GM08714 (cell line): ENCODE measurements around the gene INHBB.

Experiments
- H3K4me3 ChIP-seq: fragments of 200-500 bp; sonication (Bioruptor generic); 2 replicates; pipeline ENCODE4 v1.5.1; 2014; ENCODE audit warnings: mild to moderate bottlenecking, low read length, inconsistent platforms
- ZNF274 ChIP-seq: IDR thresholded peaks from 2 replicates; pipeline ENCODE4 v1.6.1; 2012; ENCODE audit warnings: mild to moderate bottlenecking, low read depth, low read length

Gene INHBB

DNA sequence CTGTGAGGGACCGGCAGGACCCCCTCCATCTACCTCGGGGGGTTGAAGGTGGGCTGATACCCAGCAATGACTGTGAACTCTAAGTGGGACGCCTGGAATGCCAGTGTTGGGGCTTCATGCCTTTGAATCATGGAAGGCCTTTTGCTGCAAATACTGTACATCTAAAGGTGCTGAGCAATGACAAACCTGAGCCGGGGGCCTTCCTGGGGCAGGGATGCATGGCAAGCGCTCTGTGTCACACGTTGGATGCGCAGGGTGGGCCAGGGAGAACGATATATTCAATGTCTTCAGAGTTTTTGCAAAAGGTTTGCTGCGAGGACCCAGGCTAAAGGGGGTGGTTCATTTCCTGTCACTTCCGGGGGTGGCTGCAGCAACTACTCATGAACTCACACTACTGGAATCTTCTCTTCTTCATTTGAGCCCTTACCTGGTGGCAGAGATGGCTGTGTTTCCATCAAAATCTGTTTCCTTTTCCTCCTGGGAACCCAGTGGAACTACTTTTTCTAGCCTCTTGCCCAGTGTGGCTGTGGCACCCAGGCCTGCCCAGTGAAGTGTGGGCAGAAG is 24.1 kb upstream of the INHBB start:
- TF ChIP-seq ZNF274 = no peak

DNA sequence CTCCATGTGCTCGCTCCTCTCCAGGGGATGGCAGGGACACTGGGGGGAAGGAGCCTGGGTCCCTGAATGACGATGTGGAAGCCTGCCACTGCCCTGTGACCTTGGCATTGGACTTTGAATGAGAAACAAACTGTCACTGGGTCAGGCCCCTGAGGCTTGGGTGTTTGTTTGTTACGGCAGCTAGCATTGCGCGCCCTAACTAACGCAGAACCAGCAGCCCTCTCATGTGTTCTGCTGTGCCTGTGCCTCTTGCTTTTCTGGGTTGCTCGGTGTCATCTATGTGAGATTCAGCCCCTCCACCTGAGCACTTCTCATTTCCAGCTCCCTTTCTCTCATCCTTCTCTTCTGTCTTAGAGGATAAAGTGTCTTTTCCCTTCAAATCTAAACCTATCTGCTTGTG is 23.6 kb upstream of the INHBB start:
- no peak overlapping the region for H3K4me3 ChIP-seq
- no peak for TF ChIP-seq ZNF274

More for the DNA sequence above, 24.1 kb upstream of the INHBB start:
- no peak overlapping the region for H3K4me3 ChIP-seq

DNA sequence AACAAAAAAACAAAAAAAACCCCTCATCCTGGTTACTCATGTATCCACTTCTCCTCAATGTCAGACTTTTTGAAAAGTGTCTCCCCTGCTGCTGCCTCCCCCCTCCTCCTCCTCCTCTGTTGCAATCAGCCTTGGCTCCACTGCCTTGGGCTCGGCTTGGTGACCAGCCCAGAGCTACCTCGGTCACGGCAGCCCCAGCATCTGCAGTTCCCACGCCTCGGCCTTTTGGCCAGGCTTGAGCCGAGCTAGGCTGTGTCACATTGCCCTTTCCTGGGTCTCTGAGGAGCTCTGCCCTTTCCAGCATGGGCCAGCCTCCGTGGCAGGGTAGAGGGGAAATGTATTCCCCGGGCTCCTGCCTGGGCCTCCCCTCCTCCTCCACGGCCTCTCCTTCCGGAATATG is 22.7 kb upstream of the INHBB start:
- TF ChIP-seq ZNF274 = no peak

DNA sequence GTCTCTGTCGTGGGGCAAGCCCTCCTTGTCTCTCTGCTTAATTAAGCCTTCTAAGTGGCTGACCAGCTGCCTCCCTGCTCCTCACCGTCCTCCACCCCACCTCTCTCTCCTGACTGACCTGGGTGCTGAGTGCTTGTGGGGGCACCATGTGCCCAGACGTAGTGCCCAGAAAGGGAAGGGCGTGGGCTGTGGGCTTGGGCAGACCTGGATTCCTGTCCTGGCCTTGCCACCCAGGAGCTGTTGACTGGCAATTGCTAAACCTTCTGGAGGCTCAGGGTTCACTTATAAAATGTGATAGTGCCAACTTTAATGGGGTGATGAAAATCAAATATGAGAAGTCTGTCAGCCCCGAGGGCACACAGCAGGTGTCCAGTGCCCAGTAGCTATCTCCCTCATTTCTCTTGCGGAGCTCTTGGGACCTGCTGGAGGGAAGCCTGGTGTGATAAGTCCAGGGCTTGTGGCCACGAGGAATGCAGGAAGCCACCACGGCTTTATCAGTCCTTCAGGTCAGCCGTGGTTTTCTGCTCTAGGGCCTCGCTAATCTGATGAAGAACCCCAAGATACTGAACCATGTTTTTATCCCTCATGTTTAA is 22.0 kb upstream of the INHBB start:
- no peak for TF ChIP-seq ZNF274
- H3K4me3 ChIP-seq = no peak overlapping the region

More for the DNA sequence above, 22.7 kb upstream of the INHBB start:
- no peak overlapping the region for H3K4me3 ChIP-seq

DNA sequence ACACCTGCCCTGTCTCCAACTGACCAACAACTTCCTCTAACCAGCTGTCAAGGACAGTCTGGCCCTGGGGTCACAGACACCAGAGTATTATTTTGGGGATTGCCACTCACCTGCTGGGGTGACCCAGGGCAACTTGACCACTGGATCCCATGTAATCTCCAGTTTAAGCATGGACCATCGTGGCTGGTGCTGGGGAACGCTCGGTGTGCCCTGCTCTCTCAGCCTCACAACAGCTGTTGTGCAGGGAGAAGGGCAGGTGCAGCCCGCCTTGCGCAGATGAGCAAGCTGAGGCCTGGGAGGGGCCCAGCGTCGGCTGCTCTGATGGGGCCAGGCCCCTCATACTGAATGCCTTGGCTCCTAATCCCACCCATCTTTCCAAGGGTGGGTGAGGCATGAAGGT is 21.0 kb upstream of the INHBB start:
- no peak overlapping the region for H3K4me3 ChIP-seq
- no peak for TF ChIP-seq ZNF274

DNA sequence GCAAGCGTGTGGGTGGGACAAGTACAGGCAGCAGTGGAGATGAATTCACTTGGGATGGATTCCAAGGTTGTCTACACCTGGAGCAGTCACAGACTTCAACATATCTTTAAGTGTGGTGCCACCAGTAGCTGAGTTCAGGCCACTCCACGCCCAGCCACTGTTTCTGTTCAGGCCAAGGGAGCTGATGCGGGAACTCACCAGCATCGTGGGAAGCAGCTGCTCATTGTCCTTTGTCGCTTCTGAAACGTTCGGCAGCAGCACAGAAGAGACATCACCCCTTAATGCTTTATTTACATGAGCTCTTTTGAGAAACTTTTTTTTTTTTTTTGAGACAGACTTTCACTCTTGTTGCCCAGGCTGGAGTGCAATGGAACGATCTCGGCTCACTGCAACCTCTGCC is 19.9 kb upstream of the INHBB start:
- no peak for TF ChIP-seq ZNF274
- H3K4me3 ChIP-seq = no peak overlapping the region

DNA sequence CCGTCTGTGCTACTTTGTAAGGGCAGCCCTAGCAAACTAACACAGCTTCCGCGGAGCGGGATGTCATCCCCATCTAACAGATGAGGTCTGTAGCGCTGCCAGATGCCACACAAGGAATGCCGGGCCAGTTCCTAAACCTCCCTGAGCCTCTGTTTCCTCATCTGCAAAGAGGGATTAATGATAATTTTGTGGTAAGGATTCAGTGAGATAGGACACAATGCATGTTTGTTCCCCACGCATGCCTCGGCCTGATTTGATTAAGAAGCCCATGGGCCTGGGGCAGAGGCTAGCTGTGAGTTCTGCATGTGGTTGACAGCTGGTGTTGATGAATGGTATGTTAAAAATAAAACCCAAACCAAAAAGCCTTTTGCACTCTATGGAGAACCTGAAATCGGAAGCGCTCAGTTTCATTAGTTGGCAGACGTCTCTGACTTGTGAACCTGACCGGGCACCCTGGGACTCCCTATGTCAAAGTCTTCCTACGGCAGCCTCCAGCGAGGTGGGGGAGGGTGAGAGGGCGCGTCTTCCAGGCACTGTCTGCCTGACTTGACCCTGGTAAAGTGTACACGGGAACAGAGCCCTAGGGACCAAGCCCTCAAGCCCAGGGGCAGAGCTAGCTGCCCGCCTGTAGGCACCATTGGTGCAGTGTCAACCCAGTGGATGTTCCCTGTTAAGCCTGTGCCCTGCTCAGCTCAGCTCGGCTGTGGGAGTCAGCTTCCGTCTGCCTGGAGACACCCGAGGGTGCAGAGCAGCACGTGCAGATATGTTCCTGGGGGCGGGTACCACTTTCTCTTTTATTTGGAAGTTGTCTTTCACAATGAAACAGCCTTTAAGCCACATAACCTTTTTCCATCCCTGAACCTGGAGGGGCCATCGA is 14.8 kb upstream of the INHBB start:
- TF ChIP-seq ZNF274 = no peak
- H3K4me3 ChIP-seq = no peak overlapping the region

DNA sequence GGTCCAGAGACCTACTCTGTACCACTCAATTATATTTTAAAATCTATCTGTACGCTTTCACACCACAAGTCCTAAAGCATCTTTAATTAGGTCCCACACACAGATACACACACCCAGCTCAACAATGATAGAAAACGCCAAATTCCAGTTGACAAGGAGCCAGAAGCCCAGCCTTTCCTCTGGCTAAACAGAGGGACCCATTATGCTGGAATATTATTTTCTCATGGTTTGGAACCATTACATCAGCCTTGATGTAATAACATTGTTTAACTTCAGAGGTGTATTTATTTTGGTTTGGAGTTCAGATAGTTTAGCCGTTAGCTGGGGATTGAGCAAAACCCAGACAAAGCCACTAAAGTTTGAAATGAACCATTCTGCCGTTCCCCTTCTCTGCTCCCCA is 14.0 kb upstream of the INHBB start:
- no peak for TF ChIP-seq ZNF274
- H3K4me3 ChIP-seq = no peak overlapping the region

DNA sequence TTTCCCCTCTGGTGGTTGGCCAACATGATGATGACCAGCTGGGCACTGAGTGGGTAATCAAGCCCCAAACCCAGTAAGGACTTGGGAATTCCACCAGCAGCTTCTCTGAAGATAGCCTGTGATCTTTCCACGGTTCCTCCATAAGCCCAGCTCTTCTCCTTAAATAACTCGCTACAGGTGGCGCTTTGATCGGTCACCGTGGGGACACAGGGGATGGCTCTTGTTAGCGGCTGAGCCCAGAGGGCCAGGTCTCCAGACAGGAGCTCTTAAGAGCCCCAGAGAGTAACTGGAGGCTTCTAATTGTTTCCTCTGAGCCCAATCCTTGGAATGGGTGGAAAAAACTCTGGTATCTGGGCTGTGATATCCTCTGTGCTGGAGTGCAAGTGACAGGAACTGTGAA is 13.6 kb upstream of the INHBB start:
- H3K4me3 ChIP-seq = no peak overlapping the region
- TF ChIP-seq ZNF274 = no peak

DNA sequence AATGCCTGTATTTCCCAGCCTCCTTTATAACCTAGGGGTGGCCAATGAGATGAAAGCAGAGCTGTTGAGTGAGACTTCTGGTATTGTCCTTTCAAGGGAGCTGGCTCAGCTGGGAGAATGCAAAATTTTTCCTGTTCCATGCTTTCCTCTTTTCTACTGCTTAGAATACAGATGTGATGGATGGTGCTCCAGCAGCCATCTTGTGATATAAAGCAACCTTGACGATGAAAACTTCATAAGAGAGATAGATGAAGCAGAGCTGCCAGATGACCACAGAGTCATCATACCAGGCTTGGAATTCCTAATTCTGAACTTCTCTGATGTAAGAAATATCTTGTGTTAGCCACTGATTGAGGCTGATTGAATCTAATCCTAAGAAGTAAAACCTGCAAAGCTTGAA is 11.9 kb upstream of the INHBB start:
- no peak overlapping the region for H3K4me3 ChIP-seq
- no peak for TF ChIP-seq ZNF274

DNA sequence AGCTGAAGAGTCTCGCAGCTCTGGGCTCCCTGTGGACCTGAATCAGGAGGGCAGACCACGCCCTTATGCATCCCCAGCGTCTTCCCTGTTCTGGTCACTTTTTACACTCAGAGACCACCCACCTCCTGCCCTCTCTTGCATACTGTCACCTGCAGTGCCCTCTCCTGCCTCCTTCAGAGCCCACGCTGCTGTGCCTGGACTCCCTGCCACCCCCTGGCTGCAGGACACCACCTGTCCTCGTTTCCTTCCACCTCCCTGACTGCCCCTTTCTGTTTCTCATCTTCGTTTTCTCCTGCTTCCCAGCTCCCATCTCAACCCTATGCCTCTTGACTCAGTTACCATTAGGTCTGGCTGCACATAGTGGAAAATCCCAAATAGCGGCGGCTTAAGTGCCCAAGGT is 9.2 kb upstream of the INHBB start:
- no peak for TF ChIP-seq ZNF274
- no peak overlapping the region for H3K4me3 ChIP-seq

DNA sequence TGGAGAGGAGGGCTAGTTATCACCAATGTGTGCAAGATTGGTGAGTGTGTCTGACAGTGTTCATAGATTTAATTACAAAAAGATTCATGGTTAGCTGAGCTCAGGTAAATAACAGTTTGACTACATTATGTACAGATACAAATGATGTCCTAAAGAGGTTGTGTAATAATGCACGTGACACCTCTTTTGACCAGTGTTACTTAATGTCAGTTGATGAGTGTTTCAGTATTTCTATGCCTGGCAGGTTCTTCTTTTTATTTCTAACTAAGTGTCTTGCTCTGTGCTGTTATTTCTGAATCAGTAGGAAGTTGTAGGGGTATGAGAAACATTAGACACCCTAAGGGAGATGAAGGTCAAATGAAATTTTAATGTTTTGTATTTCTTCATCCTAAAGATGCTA is 7.9 kb upstream of the INHBB start:
- TF ChIP-seq ZNF274 = no peak
- H3K4me3 ChIP-seq = no peak overlapping the region

DNA sequence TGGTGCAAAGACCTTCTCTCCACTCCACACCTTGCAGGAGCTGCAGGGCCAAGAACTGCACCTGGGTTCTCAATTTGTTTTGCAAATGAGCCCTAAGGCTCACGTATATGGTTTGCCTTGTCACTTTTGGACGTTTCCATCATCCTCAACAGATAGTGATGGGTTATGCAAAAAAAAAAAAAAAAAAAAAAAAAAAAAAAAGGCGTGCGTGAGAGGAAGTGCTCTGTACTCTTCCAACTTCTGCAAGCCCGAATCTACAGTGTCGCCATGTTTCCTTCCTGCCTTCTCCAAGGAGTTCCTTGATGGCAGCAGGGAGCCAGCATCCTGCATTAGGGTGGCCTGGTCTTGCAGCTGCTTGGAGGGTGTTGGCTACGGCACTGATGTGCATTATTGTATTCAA is 4.0 kb upstream of the INHBB start:
- TF ChIP-seq ZNF274 = no peak
- H3K4me3 ChIP-seq = no peak overlapping the region

DNA sequence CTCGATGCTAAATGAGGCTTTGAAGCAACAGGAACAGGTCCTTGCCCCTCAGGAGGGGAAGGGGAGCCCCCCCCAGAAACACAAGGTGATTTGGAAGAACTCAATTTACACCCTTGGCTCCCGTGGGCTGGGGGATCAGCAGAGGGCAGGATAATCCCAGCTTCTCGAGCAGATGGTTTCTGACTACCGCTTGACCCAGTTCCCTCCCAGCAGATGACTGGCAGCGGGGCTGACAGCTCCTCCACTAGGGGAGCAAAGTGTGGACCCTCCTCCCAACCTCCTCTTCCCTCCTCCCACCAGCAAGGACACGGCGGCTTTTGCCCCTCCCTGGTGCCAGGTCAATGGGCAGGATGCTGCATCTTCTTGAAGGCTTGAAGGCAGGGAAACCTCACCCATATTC is 3.5 kb upstream of the INHBB start:
- H3K4me3 ChIP-seq = no peak overlapping the region
- TF ChIP-seq ZNF274 = no peak

DNA sequence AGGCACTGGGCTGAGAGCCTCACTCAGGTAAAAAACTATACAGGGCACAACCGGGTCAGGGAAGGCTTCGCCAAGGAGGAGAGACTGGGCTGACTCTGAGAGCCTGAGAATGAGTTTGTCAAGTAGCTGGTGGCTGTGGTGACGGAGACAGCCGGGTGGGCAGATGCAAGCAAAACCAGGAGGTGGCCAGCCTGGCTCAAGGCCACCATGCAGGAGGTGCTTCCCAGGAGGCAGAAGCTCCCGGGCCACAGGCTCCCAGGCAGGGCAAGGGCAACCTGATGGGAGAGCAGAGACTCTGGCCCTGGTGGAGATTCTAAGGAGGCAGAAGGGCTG is 2.9 kb upstream of the INHBB start:
- no peak overlapping the region for H3K4me3 ChIP-seq
- no peak for TF ChIP-seq ZNF274
